NCI-H187 treated with DMSO at 0.1 percent for 48 hours (cell line): ENCODE measurements around the gene PIK3R3.

Source experiments
- DNase-seq: peaks from one replicate; lab custom pipeline; 2025; lab: John Stamatoyannopoulos, UW

PIK3R3 gene

GRCh38 chr1:46132529-46133180 is at the start of gene PIK3R3:
PIK3R3 (minus strand) TSS chr1:46132629; CDS start chr1:46131952, 677 bp downstream.
- peak; percentile 93 for DNase-seq

GRCh38 chr1:46181343-46182260 is 49.2 kb upstream of the PIK3R3 start:
- DNase-seq: no peak

GRCh38 chr1:46180082-46180616 is 47.7 kb upstream of the PIK3R3 start:
- DNase-seq: no peak

GRCh38 chr1:46179138-46180081 is 47.0 kb upstream of the PIK3R3 start:
- peak; percentile 60 for DNase-seq

GRCh38 chr1:46176211-46176865 is 43.9 kb upstream of the PIK3R3 start, which contains the start of gene P3R3URF:
P3R3URF (minus strand) TSS chr1:46176488; CDS start chr1:46176471, 17 bp downstream.
- no peak for DNase-seq

GRCh38 chr1:46175243-46175642 is 42.8 kb upstream of the PIK3R3 start:
- no peak for DNase-seq

GRCh38 chr1:46174448-46175231 is 42.2 kb upstream of the PIK3R3 start, which contains the start of gene TSPAN1:
TSPAN1 (plus strand) TSS chr1:46175087; CDS start chr1:46181108, 6,021 bp downstream.
- DNase-seq: no peak

- no peak for DNase-seq
Observed at GRCh38 chr1:46173361-46173856, 41.0 kb upstream of the PIK3R3 start.

- no peak for DNase-seq
Observed at GRCh38 chr1:46172321-46172720, 39.9 kb upstream of the PIK3R3 start.

GRCh38 chr1:46171871-46172270 is 39.4 kb upstream of the PIK3R3 start:
- no peak for DNase-seq

GRCh38 chr1:46171351-46171750 is 38.9 kb upstream of the PIK3R3 start:
- DNase-seq: no peak

- no peak for DNase-seq
Observed at GRCh38 chr1:46169811-46170454, 37.5 kb upstream of the PIK3R3 start.

GRCh38 chr1:46168477-46168876 is 36.0 kb upstream of the PIK3R3 start:
- DNase-seq: no peak

GRCh38 chr1:46166521-46167462 is 34.4 kb upstream of the PIK3R3 start:
- no peak for DNase-seq

GRCh38 chr1:46160212-46160611 is 27.8 kb upstream of the PIK3R3 start:
- DNase-seq: no peak

- DNase-seq: no peak
Observed at GRCh38 chr1:46159516-46159915, 27.1 kb upstream of the PIK3R3 start.

GRCh38 chr1:46158312-46159281 is 26.2 kb upstream of the PIK3R3 start:
- DNase-seq: no peak
